Fibroblast of lung (primary cell): ENCODE results near the gene SFMBT2.

Experiments
- EZH2 ChIP-seq: IDR thresholded peaks from 2 replicates; pipeline ENCODE4 v1.5.1; 2012; ENCODE audit warnings: low read length, control low read depth, mild to moderate bottlenecking; ENCODE audit errors: missing control alignments
- TF ChIP-seq, protein P1 (sequence below), 2 donors: IDR thresholded peaks in 1 of 2; conservative IDR thresholded peaks in 1 of 2; 1 replicate in 1 of 2; 2 replicates in 1 of 2; pipeline ENCODE4 v1.5.1; 2011 to 2012; ENCODE audit warnings: low read length in 2 of 2, control low read depth in 1 of 2, inconsistent platforms in 1 of 2, low read depth in 1 of 2, mild to moderate bottlenecking in 1 of 2

DNA sequence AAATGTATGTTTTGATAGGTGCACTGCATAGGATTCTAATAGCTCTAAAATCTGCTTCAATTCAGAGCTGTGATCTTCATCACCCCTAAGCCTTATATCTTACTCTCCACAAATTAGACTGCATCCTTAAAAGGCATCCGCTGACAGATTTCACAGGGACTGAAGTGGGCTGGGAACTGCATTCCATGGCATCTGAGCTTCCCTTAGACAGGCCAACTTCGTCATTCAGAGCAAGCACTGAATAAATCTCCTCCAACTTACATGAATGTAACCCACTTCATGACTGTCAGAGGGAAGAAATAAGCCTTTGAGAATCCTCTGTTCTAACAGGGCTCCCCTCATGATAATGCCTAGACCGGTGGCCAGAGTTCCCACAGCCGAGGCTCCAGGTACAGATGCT is 71.3 kb downstream of the SFMBT2 start:
- TF ChIP-seq, protein P1, sequence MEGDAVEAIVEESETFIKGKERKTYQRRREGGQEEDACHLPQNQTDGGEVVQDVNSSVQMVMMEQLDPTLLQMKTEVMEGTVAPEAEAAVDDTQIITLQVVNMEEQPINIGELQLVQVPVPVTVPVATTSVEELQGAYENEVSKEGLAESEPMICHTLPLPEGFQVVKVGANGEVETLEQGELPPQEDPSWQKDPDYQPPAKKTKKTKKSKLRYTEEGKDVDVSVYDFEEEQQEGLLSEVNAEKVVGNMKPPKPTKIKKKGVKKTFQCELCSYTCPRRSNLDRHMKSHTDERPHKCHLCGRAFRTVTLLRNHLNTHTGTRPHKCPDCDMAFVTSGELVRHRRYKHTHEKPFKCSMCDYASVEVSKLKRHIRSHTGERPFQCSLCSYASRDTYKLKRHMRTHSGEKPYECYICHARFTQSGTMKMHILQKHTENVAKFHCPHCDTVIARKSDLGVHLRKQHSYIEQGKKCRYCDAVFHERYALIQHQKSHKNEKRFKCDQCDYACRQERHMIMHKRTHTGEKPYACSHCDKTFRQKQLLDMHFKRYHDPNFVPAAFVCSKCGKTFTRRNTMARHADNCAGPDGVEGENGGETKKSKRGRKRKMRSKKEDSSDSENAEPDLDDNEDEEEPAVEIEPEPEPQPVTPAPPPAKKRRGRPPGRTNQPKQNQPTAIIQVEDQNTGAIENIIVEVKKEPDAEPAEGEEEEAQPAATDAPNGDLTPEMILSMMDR (conservative IDR thresholded peaks at IDR 0.05 in 1 of 2, IDR thresholded peaks at IDR 0.05 in 1 of 2; ENCODE audit: low read depth in 1 of 2, low read length in 2 of 2), result no peak
- no peak for TF ChIP-seq EZH2
